A673 (cell line): ENCODE data around the gene DKK2.

Experiments used
- EZH2 ChIP-seq: fragments of 200-600 bp; sonication (generic); IDR thresholded peaks from 2 replicates; pipeline ENCODE4 v1.6.1; 2017; ENCODE audit warnings: borderline replicate concordance, low read depth, mild to moderate bottlenecking, mixed read lengths, antibody characterized with exemption, low read length; ENCODE audit not compliant: poor library complexity, severe bottlenecking
- TF ChIP-seq, protein P1 (sequence below): fragments of 300-800, 200-600 bp; sonication (generic); conservative IDR thresholded peaks from 2 replicates; pipeline ENCODE4 v1.5.1; 2017; ENCODE audit warnings: low read depth, mild to moderate bottlenecking, antibody characterized with exemption, low read length, moderate library complexity, mixed read lengths

DNA sequence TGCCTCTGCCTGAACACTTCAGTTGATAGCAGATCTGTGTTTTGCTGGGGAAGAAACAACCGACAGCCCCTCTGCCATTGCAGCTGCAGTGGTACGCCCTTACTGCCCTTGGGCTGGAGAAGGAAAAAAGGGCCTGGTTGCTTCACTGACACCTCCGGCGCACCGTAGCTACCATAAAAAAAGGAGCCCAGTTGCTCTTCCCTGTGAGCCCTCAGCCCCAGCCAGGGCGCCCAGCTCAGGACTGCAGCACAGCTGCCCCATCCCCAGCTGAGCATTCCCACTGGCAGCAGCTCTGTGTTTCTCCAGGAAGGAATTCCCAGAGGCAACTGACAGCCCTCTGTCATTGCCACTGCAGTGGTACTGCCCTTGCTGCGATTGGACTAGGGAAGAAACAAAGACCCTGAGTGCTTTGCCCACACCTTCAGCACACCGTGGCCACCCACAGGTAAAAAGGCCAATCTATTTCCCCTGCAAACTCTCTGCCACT, 142.7 kb downstream of the DKK2 start:
- TF ChIP-seq, protein P1, sequence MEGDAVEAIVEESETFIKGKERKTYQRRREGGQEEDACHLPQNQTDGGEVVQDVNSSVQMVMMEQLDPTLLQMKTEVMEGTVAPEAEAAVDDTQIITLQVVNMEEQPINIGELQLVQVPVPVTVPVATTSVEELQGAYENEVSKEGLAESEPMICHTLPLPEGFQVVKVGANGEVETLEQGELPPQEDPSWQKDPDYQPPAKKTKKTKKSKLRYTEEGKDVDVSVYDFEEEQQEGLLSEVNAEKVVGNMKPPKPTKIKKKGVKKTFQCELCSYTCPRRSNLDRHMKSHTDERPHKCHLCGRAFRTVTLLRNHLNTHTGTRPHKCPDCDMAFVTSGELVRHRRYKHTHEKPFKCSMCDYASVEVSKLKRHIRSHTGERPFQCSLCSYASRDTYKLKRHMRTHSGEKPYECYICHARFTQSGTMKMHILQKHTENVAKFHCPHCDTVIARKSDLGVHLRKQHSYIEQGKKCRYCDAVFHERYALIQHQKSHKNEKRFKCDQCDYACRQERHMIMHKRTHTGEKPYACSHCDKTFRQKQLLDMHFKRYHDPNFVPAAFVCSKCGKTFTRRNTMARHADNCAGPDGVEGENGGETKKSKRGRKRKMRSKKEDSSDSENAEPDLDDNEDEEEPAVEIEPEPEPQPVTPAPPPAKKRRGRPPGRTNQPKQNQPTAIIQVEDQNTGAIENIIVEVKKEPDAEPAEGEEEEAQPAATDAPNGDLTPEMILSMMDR = no peak
- TF ChIP-seq EZH2 = no peak
